ENCODE measurements around the gene GUCY2C.

GUCY2C gene

DNA sequence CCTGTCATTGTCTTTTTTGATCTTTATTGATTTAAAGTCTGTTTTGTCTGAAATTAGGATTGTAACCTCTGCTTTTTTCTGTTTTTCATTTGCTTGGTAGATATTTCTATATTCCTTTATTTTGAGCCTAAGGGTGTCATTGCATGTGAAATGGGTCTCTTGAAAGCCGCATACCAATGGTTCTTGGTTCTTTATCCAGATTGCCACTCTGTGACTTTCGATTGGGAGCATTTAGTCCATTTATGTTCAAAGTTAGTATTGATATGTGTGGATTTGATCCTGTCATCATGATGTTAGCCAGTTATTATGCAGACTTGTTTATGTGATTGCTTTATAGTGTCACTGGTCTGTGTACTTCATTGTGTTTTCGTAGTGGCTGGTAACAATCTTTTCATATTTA is 98.9 kb downstream of the GUCY2C start:
- TF ChIP-seq POLR2A (IDR thresholded peaks at IDR 0.05; ENCODE audit: low read depth, low read length): no peak
- DNase-seq (ENCODE audit: insufficient read length, low spot score) (no peak), FAIRE-seq (no peak)

DNA sequence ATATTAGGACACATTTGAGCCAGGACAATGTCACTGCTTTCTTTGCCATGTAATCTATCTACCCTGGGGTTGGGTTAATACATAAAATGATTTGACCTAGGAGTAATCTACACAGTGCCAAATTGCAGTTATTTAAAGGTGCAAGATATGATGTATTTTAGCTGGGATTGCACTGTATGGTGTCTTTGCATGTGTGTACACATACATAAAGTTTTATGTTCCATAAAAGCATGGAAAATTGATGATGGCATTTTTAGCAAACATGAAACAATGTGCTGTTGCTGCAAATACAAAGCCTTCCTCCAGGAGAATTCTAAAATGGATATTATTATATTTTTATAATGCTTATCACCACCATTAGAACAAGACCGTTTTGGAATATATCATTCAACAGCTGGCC is 104.7 kb downstream of the GUCY2C start:
- no peak for TF ChIP-seq POLR2A (IDR thresholded peaks at IDR 0.05; ENCODE audit: low read depth, low read length)
- FAIRE-seq: no peak
- no peak for DNase-seq (ENCODE audit: insufficient read length, low spot score)

DNA sequence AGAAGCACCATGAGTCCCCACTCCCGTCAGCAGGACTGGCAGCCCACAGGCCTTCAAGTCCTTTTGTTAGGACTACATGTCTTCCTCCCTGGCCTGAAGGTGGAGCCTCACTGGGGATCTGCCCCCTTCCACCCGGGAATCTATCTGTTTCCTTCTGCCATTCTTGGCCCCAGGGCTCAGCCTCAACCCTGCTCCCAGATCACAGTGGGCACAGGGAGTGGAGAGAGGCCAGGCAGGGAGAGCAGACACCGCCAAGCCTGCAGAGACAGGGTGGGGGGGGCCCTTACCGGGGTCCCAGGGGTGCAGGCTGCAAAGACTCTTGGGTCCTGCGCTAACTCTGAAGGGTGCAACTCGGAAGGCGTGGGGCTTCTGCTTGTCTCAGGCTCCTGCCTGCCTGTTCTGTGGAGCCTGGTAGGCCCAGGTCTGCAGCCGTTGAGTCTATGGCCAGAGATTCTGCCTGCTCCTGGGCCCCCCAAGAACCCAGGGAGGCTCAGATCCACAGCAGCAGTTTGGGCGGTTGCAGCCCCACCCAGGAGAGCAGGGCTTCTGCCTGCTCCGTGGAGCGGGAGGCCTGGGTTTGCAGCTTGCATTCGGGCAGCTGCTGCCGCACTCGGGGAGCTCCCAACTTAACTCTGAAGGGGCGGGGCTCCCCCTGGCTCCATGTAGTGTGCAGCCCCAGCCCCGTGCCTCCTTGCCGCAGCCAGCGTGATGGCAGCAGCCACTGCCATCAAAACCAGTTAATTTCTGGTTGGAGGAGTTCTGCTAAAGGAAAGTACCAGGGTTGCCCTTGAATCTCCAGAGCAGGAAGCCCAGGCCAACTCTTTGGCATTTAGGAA is 107.0 kb downstream of the GUCY2C start:
- DNase-seq (ENCODE audit: insufficient read length, low spot score) (no peak), FAIRE-seq (no peak)
- TF ChIP-seq POLR2A (IDR thresholded peaks at IDR 0.05; ENCODE audit: low read depth, low read length): no peak

DNA sequence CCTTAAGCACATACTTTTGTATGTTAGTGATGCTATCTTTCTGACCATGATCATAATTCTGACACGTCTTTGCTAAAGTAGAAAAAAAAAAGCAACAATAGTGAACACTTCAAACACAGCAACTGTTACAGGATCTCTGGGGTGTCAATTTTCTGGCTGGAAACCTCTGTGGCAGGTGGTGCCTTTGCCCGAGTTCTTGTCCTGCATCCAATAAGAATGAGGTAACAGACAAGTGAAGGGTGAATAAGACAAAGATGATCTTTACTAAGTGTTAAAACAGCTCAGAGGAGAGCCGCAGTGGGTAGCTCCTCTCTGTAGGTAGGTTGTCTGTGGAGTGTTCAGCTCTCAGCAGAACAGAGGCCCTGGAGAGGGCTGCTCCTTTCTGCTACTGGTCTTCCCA is 107.8 kb downstream of the GUCY2C start:
- no peak for TF ChIP-seq POLR2A (IDR thresholded peaks at IDR 0.05; ENCODE audit: low read depth, low read length)
- FAIRE-seq (no peak), DNase-seq (ENCODE audit: insufficient read length, low spot score) (no peak)

DNA sequence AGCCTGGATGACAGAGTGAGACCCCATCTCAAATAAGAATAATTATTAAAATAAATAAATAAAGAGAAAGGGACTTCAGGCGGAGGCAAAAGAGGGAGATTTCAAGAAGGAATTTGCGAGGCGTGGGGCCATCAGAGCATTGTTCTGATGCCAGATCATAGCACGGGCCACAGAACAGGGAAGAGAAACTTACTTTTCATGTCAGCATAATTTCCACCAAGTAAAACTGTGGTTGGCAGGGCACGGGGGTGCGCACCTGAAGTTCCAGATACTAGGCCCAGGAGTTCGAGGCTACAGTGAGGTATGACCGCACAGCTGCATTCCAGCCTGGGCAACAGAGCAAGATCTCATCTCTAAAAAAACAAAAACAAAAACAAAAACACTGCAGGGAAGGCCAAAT is 117.8 kb downstream of the GUCY2C start:
- no peak for TF ChIP-seq POLR2A (IDR thresholded peaks at IDR 0.05; ENCODE audit: low read depth, low read length)
- DNase-seq (ENCODE audit: insufficient read length, low spot score) (no peak), FAIRE-seq (no peak)

DNA sequence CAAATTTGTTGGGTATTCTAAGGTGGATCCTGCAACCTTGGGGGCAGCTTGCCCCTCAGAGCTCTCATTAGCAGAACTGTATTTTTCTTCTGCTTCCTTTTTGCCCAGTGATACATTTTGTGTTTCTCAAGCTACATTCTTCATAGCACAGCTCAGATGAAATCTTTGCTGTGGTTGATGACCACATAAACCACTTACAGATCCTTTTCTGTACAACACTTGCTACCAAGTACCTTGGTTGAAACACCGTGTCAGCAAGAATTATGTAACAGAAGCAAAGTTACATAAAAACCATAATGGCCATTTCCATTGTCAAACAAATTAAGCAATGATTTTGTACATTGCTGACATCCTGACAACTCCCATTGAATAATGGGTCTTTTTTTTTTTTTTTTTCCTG is 119.1 kb downstream of the GUCY2C start:
- FAIRE-seq: no peak
- DNase-seq (ENCODE audit: insufficient read length, low spot score): no peak
- no peak for TF ChIP-seq POLR2A (IDR thresholded peaks at IDR 0.05; ENCODE audit: low read depth, low read length)

DNA sequence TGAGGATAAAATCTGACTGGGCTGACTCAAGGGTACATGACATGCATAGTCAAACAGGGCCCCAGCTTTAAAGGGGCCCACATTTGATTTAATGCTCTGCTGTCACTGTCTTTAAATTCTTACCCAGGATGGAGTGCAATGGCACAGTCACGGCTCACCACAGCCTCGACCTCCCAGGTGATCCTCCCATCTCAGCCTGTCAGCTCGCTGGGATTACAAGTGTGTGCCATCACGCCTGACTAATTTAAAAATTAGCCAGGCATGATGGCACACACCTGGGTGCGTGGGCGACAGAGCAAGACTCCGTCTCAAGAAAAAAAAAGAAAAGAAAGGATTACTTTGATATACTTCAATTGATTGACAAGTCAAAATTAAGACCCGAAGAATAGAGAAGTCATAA is 119.5 kb downstream of the GUCY2C start:
- FAIRE-seq (no peak), DNase-seq (ENCODE audit: insufficient read length, low spot score) (no peak)
- TF ChIP-seq POLR2A (IDR thresholded peaks at IDR 0.05; ENCODE audit: low read depth, low read length): no peak

DNA sequence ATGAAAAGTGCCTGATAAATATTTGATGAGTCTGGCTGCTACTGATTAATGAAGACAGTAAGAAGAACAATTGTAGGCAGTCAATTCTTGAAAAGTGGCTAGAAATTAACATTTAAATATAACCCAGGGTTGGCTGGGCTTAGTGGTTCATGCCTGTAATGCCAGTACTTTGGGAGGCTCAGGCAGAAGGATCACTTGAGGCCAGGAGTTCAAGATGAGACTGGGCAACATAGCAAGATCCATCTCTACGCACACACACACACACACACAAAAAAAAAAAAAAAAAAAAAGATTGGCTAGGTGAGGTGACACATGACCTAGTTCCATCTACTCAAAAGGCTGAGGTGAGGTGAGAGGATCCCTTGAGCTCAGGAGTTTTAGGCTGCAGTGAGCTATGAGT is 120.8 kb downstream of the GUCY2C start:
- no peak for FAIRE-seq
- no peak for TF ChIP-seq POLR2A (IDR thresholded peaks at IDR 0.05; ENCODE audit: low read depth, low read length)

DNA sequence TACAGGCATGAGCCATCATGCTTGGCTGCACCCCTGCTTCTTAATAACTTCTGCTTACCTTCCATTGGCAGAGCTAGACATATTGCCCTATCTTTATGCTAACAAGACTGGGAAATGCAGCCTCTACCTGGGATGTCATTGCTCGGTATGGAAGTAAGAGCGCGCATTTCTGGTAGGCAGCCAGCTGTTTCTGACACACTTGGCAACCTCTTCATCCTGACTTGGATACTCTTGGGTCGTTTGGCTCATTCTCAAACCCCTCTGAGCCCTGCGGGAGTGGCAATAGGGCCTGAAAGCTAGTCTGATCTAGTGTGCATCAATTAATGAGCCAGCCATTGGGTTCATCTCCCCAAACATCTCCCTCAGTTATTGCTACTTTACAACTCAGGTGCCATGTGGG is 123.3 kb downstream of the GUCY2C start:
- FAIRE-seq (no peak), DNase-seq (ENCODE audit: insufficient read length, low spot score) (no peak)
- TF ChIP-seq POLR2A (IDR thresholded peaks at IDR 0.05; ENCODE audit: low read depth, low read length): no peak

More for the DNA sequence above, 120.8 kb downstream of the GUCY2C start:
- no peak for DNase-seq (ENCODE audit: insufficient read length, low spot score)

DNA sequence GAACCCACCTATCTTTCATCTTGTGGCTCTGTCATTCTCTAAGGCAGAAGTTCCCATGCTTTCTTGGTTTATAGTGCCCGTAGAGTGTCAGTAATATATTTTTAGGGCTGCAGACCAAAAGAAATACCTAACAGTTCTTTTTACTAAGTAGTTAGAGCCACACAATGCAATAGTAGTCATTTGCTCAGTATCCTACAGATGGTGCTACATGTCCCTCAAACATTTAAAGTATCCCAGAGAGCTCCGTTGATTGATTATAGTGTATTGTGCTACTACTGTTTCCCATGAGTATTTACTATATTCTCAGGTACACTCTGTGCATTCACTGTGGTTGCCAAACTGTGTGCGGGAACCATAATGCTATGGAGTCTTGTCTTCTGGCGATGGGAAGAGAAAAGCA is 124.0 kb downstream of the GUCY2C start:
- DNase-seq (ENCODE audit: insufficient read length, low spot score) (no peak), FAIRE-seq (no peak)
- TF ChIP-seq POLR2A (IDR thresholded peaks at IDR 0.05; ENCODE audit: low read depth, low read length): no peak

DNA sequence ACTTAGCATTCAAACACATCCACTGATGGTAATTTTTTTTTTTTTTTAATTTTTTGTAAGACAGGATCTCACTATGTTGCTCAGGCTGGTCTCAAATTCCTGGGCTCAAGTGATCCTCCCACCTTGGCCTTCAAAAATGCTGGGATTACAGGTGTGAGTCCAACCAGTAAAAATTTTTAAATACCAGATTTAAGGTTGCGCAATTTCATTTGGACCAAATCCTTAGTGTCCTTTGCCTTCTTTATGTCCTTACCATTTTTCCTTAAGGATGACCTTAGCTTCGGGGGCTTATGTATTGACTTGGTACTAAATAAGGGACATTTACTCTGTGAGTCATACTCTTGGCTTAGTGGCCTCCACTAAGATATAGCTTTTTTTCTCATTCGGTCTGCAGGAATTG is 124.6 kb downstream of the GUCY2C start:
- TF ChIP-seq POLR2A (IDR thresholded peaks at IDR 0.05; ENCODE audit: low read depth, low read length): no peak
- DNase-seq (ENCODE audit: insufficient read length, low spot score): no peak
- no peak for FAIRE-seq

DNA sequence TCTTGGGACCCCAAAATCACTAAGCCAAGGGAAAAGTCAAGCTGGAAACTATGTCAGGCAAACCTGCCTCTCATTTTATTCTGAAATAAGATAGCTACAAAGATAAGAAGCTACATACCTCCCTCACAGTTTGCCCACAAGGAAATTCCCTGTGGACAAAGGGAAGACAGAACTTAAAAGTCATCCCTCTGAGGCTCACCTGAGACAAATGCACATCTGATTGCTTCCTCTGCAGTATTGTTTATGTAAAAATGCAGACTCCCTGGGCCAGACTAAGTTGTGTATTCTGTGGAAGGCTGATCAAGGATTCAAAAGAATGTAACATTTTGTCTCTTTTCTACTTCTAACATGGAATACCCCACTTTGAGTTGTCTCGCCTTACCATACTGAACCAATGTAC is 126.2 kb downstream of the GUCY2C start:
- DNase-seq (ENCODE audit: insufficient read length, low spot score) (no peak), FAIRE-seq (no peak)
- TF ChIP-seq POLR2A (IDR thresholded peaks at IDR 0.05; ENCODE audit: low read depth, low read length): no peak

DNA sequence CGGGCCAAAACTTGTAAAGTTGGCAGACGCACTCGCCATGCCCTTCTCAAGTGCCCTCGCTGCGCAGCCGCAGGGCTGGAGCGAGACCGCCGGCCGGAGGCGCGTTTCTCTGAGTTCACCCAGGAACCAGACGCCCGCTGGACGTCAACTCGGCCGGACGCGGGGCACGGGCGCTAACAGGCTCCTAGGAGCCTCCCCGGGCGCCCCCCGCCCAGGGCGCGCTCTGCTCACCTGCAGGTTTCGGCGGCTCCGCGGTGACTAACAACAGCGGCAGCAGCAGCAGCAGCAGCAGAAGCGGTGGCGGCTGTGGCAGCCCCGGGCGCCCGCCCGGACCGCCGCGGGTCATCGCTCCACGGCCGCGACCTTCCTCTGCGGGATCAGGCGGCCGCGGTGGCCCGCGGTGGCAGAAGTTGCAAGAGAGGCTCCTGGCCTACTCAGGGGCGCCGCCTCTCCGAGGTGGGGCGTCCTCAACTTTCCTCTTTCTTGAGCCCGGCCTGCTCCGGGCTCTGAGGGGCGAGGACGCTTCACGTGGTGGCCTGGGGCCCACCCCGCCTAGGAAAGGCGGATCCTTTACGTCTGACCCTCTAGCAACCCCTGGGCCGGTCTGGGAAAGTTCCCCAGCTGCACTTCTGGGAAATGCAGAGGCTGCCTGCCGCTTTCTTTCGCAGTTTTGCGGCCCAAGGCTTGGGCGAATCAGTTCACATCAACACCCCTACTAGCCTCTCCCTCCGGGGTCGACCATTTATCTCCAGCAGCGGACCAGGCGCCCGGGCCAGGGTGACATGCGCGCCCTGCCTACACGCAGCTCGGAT is 128.8 kb downstream of the GUCY2C start, which contains the start of gene PLBD1:
TSS of gene PLBD1 (minus strand) at position 533 of the 812 bp plus-strand sequence. CDS start at position 346, 187 bp downstream.
- DNase-seq (ENCODE audit: insufficient read length, low spot score) (no peak), FAIRE-seq (no peak)
- no peak for TF ChIP-seq POLR2A (IDR thresholded peaks at IDR 0.05; ENCODE audit: low read depth, low read length)

DNA sequence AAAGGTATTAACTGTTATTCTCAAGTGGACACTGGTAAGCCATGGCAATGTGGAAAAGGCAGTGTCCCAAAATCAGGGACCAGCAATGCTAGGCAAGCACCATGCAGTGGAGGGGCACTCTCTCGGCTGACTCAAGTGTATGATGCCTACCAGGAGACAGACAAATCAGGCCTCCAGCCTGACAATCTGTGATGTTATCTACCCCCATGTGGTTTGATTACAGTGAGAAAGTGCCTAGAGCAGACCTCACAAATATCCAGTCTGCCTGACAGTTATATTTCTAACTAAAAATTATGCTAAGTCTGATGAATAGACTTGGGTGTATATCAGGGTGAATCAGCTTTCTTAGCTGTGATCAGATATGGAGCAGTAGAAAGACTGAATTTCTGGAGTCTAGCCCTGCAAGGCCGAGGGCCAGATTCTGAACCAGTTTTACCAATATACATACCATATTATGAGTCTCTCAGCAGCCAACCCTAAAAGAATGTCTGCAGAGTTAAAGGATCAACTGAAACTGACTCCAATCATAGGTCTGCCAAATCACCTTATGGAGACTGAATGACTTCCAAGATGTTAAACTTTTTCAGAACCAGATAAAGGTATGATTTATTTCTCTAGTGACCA is 132.0 kb downstream of the GUCY2C start:
- no peak for TF ChIP-seq POLR2A (IDR thresholded peaks at IDR 0.05; ENCODE audit: low read depth, low read length)
- FAIRE-seq (no peak), DNase-seq (ENCODE audit: insufficient read length, low spot score) (no peak)

Measured in H54 (cell line).